ENCODE measurements around the gene UGT1A9.

DNA sequence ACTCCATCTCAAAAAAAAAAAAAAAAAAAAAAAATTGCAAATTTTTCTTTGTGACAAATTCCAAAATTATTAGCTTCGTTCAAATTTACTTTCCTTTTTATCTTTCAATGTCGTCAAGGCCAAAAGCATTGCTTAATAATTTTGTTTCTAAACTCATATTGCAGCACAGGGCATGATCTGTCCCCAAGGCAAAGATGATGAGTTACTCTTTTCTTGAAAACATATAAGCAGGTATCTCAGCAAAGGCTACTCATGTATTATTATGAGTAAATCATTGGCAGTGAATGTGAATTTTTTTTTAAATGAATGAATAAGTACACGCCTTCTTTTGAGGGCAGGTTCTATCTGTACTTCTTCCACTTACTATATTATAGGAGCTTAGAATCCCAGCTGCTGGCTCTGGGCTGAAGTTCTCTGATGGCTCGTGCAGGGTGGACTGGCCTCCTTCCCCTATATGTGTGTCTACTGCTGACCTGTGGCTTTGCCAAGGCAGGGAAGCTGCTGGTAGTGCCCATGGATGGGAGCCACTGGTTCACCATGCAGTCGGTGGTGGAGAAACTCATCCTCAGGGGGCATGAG, 9.9 kb downstream of the UGT1A9 start, which contains the start of gene UGT1A7:
- TF ChIP-seq, protein P1, sequence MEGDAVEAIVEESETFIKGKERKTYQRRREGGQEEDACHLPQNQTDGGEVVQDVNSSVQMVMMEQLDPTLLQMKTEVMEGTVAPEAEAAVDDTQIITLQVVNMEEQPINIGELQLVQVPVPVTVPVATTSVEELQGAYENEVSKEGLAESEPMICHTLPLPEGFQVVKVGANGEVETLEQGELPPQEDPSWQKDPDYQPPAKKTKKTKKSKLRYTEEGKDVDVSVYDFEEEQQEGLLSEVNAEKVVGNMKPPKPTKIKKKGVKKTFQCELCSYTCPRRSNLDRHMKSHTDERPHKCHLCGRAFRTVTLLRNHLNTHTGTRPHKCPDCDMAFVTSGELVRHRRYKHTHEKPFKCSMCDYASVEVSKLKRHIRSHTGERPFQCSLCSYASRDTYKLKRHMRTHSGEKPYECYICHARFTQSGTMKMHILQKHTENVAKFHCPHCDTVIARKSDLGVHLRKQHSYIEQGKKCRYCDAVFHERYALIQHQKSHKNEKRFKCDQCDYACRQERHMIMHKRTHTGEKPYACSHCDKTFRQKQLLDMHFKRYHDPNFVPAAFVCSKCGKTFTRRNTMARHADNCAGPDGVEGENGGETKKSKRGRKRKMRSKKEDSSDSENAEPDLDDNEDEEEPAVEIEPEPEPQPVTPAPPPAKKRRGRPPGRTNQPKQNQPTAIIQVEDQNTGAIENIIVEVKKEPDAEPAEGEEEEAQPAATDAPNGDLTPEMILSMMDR (IDR thresholded peaks at IDR 0.05) = no peak
- TF ChIP-seq POLR2A (IDR thresholded peaks at IDR 0.05) (no peak), POLR2AphosphoS5 (IDR thresholded peaks at IDR 0.05) (no peak), EP300 (IDR thresholded peaks at IDR 0.05) (no peak)
